ENCODE results near the gene SLC25A21.

- TF ChIP-seq ZBTB1 (tag by site-specific recombination; IDR thresholded peaks at IDR 0.05) (no peak), ZNF513 (tag by site-specific recombination; IDR thresholded peaks at IDR 0.05) (no peak), SP7 (tag by site-specific recombination; IDR thresholded peaks at IDR 0.05) (no peak), ZNF518A (tag by site-specific recombination; conservative IDR thresholded peaks at IDR 0.05; ENCODE audit: low read depth) (no peak), ZNF133 (tag by site-specific recombination; IDR thresholded peaks at IDR 0.05) (no peak), PRDM1 (tag by site-specific recombination; IDR thresholded peaks at IDR 0.05) (no peak), ZNF362 (tag by site-specific recombination; IDR thresholded peaks at IDR 0.05) (no peak), ZNF645 (tag by site-specific recombination; IDR thresholded peaks at IDR 0.05) (no peak), ZNF48 (tag by site-specific recombination; IDR thresholded peaks at IDR 0.05) (no peak), ZNF26 (tag by site-specific recombination; IDR thresholded peaks at IDR 0.05) (no peak)
- TF ChIP-seq, protein P1, sequence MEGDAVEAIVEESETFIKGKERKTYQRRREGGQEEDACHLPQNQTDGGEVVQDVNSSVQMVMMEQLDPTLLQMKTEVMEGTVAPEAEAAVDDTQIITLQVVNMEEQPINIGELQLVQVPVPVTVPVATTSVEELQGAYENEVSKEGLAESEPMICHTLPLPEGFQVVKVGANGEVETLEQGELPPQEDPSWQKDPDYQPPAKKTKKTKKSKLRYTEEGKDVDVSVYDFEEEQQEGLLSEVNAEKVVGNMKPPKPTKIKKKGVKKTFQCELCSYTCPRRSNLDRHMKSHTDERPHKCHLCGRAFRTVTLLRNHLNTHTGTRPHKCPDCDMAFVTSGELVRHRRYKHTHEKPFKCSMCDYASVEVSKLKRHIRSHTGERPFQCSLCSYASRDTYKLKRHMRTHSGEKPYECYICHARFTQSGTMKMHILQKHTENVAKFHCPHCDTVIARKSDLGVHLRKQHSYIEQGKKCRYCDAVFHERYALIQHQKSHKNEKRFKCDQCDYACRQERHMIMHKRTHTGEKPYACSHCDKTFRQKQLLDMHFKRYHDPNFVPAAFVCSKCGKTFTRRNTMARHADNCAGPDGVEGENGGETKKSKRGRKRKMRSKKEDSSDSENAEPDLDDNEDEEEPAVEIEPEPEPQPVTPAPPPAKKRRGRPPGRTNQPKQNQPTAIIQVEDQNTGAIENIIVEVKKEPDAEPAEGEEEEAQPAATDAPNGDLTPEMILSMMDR (tag by site-specific recombination; IDR thresholded peaks at IDR 0.05), result no peak
Observed at GRCh38 chr14:36855396-36855795, 317.0 kb downstream of the SLC25A21 start.
